CD4-positive, alpha-beta T cell treated with Interleukin-2 at 100 ng/mL for 4 hours (primary cell): ENCODE results near the gene RWDD4.

ENCODE experiments used
- DNase-seq: peaks from one replicate; pipeline ENCODE4 v3.0.0-alpha.2; 2020; ENCODE audit warnings: low spot score

Gene RWDD4

DNA sequence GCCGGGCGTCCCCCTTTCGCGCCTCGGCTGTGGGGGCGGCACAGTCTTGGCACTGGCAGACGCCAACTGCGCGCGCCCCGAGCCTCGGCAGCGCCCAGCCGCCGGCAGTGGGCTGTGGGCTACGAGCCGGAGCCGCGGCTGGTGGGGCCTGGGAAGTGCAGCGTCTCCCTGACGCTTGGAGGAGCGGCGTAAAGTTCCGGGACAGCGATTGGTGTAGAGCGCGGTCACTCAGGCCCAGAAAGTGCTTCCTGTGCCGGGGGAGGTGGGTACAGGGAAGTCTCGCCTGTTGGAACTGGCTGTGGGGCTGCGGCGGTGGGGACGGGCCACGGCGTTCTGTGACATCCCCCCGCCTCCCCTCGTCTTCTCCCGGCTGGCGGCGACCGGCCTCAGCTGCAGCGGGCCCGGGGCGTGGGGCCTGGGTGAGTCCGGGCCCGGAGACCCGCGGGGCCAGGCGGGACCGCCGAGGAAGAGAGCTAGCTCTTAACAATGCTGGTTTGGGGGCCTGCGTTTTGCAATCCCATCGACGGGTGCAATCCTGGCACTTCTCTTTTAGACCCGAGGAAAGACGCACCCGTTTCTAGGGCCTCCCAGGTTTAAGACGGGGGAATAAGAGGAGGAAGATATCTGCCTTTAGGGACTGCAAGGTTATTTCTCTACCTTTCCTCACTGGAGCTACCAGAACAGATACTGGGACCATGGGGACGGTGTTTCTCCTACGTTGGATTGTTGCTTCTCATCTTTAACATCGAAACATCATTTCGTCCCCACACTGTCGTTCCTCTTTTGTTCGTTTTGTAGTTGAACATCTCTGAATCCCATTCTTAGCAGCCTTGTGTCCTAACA is at the start of gene RWDD4, which contains the start of gene TRAPPC11:
TSS of gene RWDD4 (minus strand) at position 157 of the 843 bp plus-strand sequence. CDS start 233 bp downstream, outside the sequence.
TSS of gene TRAPPC11 (plus strand) at position 265 of the 843 bp plus-strand sequence. CDS start 4,575 bp downstream, outside the sequence.
- DNase-seq, result peak; percentile 97

DNA sequence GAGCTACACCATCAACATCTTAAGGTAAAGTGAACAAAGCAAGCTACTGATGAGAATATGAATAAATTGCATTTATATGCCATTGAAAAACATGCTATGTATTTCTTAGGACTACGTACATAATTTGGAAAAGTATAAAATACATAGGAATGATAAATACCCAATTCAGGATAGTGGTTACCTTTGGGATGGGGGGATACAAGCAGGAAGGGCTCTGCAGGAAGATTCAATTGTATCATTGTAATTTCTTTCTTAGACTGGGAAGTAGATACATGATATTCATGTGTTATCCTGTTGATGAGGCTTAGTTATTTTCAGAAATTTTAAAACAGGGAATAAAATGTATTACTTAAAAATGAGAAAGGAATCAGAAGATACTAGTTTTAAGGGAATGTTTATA is 43.5 kb upstream of the RWDD4 start:
- no peak for DNase-seq

GRCh38 chr4:183700407-183700806 is 41.4 kb upstream of the RWDD4 start:
- DNase-seq, result no peak

DNA sequence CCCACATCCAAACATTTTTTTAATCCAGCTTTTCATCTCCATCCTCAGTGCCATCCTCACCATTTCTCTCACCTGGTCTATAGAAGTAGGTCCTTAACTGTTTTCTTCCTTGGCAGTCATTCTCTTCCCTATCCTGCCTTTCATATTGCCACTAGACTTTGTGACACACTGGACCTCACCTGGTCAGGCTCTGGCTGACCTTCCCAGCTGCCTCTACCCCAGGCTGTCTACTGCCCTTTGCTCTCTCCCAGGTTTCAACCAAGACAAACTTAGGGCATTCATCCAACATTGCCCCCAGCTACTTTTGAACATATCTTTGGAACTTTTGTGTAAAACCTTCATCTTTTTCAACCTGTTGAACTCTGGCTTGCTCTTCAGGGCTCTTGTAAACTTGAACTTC is 39.9 kb upstream of the RWDD4 start:
- no peak for DNase-seq

DNA sequence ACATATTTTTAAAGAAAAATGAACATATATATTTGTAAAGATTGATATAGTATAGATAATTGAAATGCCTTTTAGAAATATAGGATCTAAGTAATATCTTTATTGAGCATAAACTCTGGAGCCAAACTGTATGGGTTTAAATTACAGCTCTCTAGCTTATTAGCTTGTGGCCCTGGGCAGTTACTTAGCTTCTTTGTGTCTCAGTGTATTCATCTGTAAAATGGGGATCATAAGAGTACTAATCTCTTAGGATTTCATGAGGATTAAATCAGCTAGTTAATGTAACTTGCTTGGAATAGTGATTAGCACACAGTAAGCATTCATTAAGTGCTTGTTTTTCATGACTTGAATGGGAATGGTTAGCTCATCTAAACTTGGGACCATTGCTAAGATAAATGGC is 32.9 kb upstream of the RWDD4 start:
- DNase-seq, result no peak

DNA sequence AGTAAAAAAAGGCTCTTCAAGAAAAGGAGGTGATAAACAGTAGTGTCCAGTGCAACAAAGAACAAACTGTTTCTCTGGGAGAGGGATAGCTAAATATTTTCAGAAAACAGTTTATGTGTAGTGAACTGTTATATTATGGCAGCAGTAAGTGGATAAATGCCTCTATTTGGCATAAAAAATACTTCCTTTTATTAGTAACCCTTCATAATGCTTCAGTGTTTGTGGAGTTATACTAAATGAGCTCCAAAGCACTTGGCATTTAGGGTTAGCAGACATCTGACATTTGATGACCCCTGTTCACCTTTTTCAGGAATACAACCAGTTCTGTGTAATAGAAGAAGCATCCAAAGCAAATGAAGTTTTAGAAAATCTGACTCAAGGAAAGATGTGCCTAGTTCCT is 32.0 kb upstream of the RWDD4 start:
- no peak for DNase-seq

DNA sequence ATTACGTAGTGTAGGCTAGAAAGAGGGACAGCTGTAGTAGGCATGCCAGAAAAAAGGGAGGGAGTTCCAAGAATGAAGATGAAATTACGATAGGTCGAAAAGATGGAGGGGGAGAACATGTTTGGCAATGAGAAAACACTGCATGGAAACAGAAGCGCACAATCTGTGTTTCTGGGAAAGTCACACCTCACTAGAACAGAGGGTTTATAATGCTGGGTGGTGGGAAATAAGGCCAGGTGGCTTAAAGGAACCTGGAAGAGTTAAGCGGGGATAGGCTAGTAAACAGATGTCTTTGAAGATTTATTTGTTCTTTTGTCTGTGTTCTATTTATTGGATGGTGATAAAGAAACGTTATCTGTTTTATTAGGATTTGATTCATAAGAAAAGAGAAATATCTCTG is 29.2 kb upstream of the RWDD4 start:
- no peak for DNase-seq

DNA sequence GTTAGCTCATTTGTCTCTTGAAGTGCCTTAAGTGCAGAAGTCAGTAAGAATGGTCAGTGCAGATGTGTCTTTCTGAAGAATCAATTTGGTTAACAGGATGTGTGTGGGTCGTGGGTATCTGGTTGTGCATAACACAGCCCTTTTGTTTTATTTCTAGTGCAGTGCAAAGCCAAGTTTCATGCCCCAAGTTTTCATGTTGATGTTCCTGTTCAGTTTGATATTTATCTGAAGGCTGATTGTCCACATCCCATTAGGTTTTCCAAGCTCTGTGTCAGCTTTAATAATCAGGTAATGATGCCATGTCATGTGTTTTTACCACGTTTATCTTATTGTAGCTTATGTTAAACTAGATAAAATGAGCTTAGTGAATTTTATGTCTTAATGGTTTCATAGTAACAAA is 27.5 kb upstream of the RWDD4 start:
- DNase-seq, result no peak

- no peak for DNase-seq
Measured at GRCh38 chr4:183681119-183681518, 22.1 kb upstream of the RWDD4 start.

- DNase-seq, result no peak
Measured at GRCh38 chr4:183675625-183676024, 16.6 kb upstream of the RWDD4 start.

DNA sequence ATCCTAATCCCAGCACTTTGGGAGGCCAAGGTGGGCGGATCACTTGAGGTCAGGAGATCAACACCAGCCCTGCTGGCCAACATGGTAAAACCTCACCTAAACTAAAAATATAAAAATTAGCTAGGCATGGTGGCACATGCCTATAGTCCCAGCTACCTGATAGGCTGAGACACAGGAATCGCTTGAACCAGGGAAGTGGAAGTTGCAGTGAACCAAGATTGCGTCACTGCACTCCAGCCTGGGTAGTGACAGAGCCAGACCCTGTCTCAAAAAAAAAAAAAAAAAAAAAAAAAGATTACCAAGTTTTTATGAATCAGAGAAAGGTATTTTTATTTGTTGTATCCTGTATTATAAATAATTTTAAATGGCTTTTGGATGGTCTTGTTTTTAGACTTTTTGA is 15.2 kb upstream of the RWDD4 start:
- no peak for DNase-seq

GRCh38 chr4:183670960-183671555 is 12.1 kb upstream of the RWDD4 start:
- no peak for DNase-seq

GRCh38 chr4:183670251-183670650 is 11.3 kb upstream of the RWDD4 start:
- no peak for DNase-seq

GRCh38 chr4:183666088-183666487 is 7.1 kb upstream of the RWDD4 start:
- no peak for DNase-seq

- no peak for DNase-seq
Measured at GRCh38 chr4:183659872-183660242, 872 bp upstream of the RWDD4 start.

GRCh38 chr4:183658362-183659028 is 490 bp downstream of the RWDD4 start:
- DNase-seq, result peak; percentile 3

- DNase-seq, result no peak
Measured at GRCh38 chr4:183657564-183657963, 1.4 kb downstream of the RWDD4 start.

GRCh38 chr4:183645326-183645725 is 13.7 kb downstream of the RWDD4 start:
- DNase-seq, result no peak

- DNase-seq, result no peak
Measured at GRCh38 chr4:183639291-183639690, 19.7 kb downstream of the RWDD4 start.

DNA sequence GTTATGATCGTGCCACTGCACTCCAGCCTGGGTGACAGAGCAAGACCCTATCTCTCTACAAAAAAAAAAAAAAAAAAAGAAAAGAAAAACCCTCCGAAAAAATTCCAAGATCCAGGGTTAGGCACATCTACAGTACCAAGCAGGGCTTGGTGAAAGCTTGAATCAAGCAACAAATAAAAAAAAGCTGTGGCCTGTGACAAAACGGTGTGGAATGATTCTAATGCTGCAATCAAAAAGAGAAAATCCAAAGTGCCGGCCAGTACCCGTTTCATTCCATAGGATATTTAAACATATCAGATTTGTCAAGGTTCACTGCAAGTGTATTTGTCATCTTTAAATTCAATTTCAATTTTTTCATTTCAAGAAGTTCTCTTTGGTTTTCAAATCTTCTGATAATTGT is 20.5 kb downstream of the RWDD4 start:
- no peak for DNase-seq

DNA sequence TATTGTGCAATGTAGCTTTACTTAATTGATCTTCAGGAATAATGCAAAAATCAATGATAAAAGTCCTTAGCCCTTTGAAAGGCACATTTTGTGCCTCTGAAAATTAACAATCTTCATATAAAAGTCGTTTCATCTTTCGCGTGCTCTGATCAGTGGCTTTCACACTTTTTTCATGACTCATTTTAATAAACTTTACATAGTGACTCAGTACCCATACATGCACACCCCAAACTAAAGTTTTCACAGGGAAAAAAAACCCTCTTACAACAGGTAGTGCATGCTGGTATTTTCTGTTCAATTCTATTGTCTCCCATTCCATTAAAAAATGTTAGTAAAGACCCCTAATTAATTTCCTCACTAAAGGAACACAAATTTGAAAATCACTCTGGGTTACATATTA is 21.5 kb downstream of the RWDD4 start:
- no peak for DNase-seq

GRCh38 chr4:183636923-183637322 is 22.1 kb downstream of the RWDD4 start:
- no peak for DNase-seq

GRCh38 chr4:183636503-183636902 is 22.5 kb downstream of the RWDD4 start:
- DNase-seq, result no peak
